CD4-positive, alpha-beta T cell treated with Interleukin-12 subunit alpha and Interleukin-12 subunit beta, for 1 hour (primary cell): ENCODE data around the gene ADGRA1.

ENCODE experiments used
- DNase-seq: peaks from one replicate; pipeline ENCODE4 v3.0.0-alpha.2; 2020

The ADGRA1 gene

DNA sequence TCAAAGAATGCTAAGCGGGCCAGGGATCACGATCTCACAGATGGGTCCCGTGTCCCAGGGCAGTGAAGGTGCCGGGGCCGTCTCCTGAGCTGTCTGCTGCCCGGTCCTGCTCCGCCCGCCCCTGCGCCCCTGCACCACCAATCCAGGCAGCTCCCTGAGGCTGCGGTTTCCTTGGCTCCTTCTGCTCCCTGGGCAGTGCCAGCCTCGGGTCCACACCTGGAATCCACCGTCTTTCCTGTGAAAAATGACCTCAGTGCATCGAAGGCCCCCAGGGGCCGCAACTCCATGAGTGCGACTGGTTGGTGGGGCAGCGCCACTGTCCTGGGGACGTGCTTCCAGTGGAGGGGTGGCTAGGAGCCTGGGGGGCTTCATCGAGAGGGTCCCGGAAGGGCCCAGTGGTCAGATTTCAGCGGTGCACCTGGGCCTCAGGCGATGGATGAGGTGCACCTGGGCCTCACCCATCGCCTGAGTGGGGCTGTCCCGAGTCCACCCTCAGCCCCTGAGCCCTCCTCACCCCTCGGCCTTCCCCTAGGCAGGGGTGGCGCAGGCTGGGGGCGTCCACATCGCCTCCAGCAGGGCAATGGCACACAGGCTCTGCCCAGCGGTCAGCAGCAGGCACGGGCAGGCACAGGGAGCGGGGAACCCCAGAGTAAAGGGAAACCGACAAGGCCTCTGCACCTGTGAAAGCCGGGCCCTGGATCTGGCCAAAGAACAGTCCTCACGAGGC is 27.2 kb downstream of the ADGRA1 start:
- no peak for DNase-seq

GRCh38 chr10:133115453-133115842 is 27.7 kb downstream of the ADGRA1 start:
- DNase-seq, result no peak

- DNase-seq, result no peak
Observed at GRCh38 chr10:133115976-133116375, 28.3 kb downstream of the ADGRA1 start.

GRCh38 chr10:133116455-133116854 is 28.7 kb downstream of the ADGRA1 start:
- no peak for DNase-seq

DNA sequence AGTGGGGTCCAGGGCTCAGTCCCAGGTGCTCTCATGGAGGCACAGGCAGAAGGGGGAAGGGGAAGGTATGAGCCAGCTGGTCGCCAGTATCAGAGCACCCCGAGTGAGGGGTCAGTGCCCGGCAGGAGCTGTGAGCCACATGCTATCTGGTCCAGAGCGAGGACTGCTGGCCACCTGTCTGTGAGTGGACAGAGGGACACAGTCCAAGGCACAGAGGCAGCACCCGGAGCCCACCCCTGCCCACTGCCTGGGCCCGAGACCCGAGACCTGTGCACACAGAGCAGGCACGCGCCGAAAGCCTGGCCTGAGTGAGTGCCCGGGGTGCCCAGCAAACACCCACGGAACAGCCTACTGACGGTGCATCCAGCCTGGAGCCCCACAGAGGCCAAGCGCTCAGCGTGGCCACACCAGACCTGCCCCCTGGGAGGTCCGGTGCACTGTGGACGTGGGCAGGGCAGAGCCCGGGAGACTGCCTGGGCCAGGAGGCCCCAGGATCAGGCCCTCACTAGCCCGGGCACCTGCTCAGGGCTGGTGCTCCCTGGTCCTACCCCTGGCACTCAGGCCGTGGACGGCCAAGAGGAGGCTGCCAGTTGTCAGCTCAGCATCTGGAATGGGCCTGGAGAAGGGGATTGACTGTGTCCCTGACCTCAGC is 29.4 kb downstream of the ADGRA1 start:
- no peak for DNase-seq

DNA sequence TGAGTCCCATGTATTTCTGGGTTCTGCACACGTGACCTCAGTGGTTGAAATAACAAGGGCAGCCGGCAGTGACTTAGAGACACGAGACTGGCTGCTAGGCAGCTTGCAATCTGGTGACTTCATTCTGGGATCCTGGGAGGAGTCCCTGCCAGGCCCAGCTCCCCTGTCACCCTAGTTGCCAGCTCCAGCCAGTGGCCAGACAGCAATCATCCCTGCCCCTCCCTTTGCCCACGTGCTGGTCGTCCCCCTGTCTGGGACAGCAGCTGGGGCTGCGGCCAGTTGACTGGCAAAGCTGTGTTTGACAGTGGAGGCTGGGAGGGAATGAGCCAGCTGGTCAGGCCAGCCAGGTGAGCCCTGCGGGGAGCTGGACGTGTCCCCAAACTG is 30.0 kb downstream of the ADGRA1 start:
- DNase-seq, result no peak

- DNase-seq, result no peak
Observed at GRCh38 chr10:133121479-133121878, 33.8 kb downstream of the ADGRA1 start.

GRCh38 chr10:133122171-133122935 is 34.6 kb downstream of the ADGRA1 start:
- DNase-seq, result no peak

GRCh38 chr10:133123050-133123745 is 35.5 kb downstream of the ADGRA1 start:
- DNase-seq, result no peak

DNA sequence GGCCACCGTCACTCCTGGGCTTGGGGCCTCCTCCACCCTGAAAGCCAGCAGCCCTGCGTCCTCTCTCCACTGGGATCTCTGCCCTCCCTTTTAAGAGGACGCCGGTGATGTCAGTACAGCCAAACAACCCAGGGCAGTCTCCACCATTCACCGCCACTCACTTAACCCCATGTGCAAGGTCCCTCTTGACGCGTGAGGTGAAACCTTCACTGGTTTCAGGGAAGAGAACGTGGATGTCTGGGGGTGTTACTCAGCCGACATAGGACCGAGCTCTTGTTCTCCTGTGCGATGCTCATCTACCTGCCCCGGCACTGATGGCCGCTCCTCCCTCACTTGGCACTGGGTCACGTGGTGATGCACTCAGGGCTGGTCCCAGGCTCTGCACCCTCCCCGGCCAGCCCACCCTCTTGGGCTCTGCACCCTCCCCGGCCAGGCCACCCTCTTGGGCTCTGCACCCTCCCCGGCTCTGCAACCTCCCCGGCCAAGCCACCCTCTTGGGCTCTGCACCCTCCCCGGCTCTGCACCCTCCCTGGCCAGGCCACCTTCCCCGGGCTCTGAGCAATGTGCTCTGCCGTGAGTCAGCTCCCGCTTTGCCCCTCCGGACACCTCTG is 36.1 kb downstream of the ADGRA1 start:
- DNase-seq, result no peak

GRCh38 chr10:133124357-133125211 is 36.9 kb downstream of the ADGRA1 start:
- DNase-seq, result no peak

DNA sequence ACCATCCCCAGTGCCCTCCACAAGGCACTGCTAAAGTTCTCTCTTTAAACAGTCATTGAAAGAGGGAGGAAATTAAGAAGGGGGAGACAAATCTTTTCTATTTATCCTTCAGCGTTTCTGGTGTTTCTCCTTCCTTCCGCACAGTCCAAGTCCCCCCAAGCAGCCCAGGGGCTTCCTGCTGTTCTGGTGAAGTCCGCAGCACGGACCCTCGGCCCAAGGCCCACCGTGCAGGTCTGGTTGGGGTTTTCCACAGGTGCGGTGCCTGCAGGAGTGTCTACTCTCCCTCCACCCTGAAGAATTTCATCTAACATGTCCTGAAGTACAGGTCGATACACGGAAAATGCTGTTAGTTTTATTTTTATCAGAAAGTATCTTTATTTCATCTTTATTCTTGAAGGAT is 38.2 kb downstream of the ADGRA1 start:
- no peak for DNase-seq

DNA sequence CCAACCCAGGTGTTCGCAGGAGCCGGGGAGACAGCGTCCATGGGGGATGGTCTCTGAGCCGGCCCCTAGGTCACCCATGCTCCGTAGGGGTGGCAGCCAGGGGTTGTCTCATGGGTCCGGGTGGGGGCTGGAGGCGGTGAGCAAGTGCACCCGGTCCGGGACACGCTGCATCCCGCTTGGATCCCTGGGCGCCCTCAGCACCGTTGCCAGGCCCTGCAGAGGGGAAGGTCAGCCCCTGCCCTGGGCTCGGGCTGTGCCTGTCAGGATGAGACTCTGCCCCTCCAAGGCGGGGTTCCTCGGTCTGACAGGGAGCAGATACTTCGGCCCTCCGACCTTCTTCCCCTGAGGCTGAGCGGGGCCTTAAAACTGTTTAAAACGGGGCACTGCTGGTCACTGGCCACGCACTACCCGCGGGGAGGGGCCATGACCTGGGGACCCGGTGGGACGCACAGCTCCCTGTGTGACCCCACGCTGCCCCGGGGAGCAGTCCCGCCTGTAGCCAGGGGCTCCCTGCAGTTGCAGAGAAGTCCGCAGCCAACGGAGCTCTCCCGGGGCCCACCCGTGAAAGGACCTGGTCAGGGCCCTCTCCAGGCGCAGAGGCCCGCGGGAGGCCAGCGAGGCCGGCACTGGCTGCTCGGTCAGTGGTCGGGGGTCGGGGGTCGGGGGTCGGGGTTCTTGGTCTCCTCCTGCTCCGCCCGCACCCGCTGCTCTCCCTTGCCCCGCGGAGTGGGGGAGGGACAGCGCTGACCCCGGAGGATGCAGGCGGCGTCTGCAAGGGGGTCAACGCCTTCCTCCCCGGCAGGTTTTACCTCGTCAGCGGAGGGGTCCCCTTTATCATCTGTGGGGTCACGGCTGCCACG is 38.9 kb downstream of the ADGRA1 start:
- DNase-seq, result no peak

DNA sequence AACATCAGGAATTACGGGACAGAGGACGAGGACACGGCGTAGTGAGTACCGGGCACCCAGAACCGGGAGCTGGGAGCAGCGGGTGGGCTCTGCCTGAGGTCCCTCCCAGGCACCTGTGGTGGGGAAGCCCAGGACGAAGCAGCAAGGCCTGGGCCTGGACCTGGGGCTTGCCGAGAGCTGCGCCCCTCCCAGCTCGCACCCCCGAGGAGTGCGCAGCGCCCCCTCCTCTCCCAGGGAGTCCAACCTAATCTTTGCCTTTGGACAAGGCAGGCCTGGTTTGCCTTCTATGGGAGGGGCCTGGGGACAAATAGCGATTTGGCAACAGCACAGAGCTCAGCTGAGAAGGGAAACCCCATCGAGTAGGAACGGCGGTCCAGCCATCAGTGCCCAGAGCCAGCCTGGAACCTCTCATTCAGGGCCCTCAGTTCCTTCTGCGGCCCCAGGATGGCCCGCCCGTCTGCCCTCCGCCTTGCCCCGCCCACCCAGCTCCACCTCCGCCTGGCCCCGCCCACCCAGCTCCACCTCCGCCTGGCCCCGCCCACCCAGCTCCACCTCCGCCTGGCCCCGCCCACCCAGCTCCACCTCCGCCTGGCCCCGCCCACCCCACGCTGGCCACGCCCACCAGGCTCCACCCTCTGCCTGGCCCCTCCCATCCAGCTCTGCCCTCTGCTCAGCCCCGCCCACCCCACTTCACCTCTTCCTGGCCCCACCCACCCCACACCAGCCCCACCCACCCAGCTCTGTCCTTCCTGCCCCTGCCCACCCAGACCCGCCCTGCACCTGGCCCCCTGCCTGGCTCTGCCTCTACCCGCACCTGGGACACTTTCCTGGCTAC is 39.8 kb downstream of the ADGRA1 start:
- peak; percentile 15 for DNase-seq

DNA sequence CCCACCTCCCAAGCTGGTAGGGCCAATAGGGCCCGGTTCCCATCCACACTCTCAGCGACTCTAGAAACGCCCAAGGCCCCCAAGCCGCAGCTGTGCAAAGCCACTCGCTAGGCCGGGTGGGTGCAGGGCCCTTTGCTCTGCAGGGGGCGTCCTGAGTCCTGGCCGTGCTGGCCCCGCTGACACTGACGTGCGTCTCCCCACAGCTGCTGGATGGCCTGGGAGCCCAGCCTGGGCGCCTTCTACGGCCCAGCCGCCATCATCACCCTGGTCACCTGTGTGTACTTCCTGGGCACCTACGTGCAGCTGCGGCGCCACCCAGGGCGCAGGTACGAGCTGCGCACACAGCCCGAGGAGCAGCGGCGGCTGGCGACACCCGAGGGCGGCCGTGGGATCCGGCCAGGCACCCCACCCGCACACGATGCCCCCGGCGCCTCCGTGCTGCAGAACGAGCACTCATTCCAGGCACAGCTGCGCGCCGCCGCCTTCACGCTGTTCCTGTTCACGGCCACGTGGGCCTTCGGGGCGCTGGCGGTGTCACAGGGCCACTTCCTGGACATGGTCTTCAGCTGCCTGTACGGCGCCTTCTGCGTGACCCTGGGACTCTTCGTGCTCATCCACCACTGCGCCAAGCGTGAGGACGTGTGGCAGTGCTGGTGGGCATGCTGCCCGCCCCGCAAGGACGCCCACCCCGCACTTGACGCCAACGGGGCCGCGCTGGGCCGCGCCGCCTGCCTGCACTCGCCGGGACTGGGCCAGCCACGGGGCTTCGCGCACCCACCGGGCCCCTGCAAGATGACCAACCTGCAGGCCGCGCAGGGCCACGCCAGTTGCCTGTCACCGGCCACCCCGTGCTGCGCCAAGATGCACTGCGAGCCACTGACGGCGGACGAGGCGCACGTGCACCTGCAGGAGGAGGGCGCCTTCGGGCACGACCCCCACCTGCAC is 40.7 kb downstream of the ADGRA1 start:
- DNase-seq, result no peak

DNA sequence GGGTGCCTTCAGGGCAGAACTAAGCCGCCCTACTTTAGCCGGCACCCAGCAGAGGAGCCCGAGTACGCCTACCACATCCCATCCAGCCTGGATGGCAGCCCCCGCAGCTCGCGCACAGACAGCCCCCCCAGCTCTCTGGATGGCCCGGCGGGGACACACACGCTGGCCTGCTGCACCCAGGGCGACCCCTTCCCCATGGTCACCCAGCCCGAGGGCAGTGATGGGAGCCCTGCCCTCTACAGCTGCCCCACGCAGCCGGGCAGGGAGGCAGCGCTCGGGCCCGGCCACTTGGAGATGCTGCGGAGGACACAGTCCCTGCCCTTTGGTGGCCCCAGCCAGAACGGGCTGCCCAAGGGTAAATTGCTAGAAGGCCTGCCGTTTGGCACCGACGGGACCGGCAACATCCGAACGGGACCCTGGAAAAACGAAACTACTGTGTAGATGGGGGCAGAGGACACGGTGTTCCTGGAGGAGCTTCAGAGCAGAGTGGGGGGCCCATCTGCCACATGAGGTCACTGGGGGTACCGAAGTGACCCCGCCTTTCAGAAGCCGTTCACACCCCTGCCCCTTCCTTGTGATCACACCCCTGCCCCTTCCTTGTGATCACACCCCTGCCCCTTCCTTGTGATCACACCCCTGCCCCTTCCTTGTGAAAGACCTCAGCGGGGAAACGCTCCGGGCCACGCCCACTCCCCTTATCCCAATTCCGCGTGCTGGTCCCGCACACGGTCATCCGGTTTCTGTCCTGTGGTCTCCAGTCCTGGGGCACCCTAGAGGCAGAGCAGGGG is 41.5 kb downstream of the ADGRA1 start:
- no peak for DNase-seq

DNA sequence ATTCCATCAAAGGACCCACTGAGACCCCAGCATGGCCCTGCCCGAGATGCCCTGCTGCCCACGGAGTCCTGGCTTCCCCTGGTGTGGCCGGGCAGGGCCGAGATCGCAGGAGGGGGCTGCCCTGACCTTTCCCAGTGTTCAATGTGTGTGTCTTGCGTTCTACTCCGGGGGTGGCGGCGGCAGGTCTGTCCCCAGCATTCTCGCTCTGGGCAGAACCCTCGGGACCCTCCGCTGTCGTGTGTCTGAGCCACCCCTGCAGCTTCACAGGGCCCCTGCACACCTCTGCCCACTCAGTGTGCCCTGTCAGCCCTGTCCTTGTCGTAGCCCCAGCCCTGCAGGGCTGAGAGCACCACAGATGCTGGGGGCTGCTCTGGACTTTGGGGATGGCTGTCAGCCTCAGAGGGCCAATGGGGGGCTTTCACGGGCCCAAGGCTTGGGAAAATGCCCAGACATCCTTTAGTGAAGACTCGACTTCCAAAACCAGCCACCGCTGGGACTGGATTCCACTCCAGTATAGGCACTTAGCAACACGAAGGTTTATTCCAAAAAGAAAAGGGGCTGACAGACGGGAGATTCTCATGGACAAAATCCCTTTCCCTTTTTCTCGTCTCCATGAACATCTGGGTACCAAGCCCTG is 42.3 kb downstream of the ADGRA1 start:
- no peak for DNase-seq
